Left lobe of liver (tissue), 2 donors: ENCODE results near the gene DOK6. TPM values are rescaled to one million over a fixed set of nuclear protein-coding genes. Genes with fewer than 3 reads are reported as not detected.
A peak's percentile ranks its signal among the peaks of the same experiment; 100 is the strongest.

Source experiments
- ATAC-seq: fragments of 200-7000 bp; cut with Tn5 transposase; one replicate; pipeline ENCODE4 v1.9.1; 2020; ENCODE audit warnings: mild to moderate bottlenecking, moderate library complexity
- DNase-seq: peaks from one replicate; pipeline ENCODE4 v3.0.0-alpha.2; 2020; ENCODE audit warnings: low spot score
- total RNA-seq: library from RNA; stranded (reverse); gene quantifications from one replicate; pipeline ENCODE4 v1.2.1, GENCODE V29; 2021
- donor health status: DM: no; HTN: no; CAD: no; lungs with moderate emphysema.
- donor health status: DM: no; HTN: yes; CAD: no.

Gene DOK6
- total RNA-seq, 1 donor from 2014 or later = 2.4 TPM

GRCh38 chr18:69529151-69529550, 128.5 kb downstream of the DOK6 start:
- no peak for ATAC-seq
- no peak for DNase-seq

- DNase-seq = no peak
- no peak for ATAC-seq
Measured at GRCh38 chr18:69531973-69532372, 131.3 kb downstream of the DOK6 start.

- ATAC-seq (no peak), DNase-seq (no peak)
Measured at GRCh38 chr18:69537183-69537582, 136.5 kb downstream of the DOK6 start.

GRCh38 chr18:69538849-69539248, 138.2 kb downstream of the DOK6 start:
- ATAC-seq (no peak), DNase-seq (no peak)

GRCh38 chr18:69539404-69539803, 138.7 kb downstream of the DOK6 start:
- ATAC-seq (no peak), DNase-seq (no peak)

- DNase-seq (no peak), ATAC-seq (no peak)
Measured at GRCh38 chr18:69556228-69556627, 155.5 kb downstream of the DOK6 start.

- DNase-seq = no peak
- no peak for ATAC-seq
Measured at GRCh38 chr18:69557282-69557681, 156.6 kb downstream of the DOK6 start.

GRCh38 chr18:69558052-69558451, 157.4 kb downstream of the DOK6 start:
- ATAC-seq (no peak), DNase-seq (no peak)

GRCh38 chr18:69559604-69560003, 158.9 kb downstream of the DOK6 start:
- DNase-seq (no peak), ATAC-seq (no peak)

- DNase-seq (no peak), ATAC-seq (no peak)
Measured at GRCh38 chr18:69564602-69565001, 163.9 kb downstream of the DOK6 start.

GRCh38 chr18:69567813-69568488, 167.3 kb downstream of the DOK6 start:
- no peak for ATAC-seq
- no peak for DNase-seq

- DNase-seq (no peak), ATAC-seq (no peak)
Measured at GRCh38 chr18:69569133-69569532, 168.4 kb downstream of the DOK6 start.

GRCh38 chr18:69574401-69574800, 173.7 kb downstream of the DOK6 start:
- ATAC-seq = no peak

GRCh38 chr18:69580107-69580506, 179.4 kb downstream of the DOK6 start:
- ATAC-seq (peak; percentile 26), DNase-seq (no peak)

More at GRCh38 chr18:69574401-69574800, 173.7 kb downstream of the DOK6 start:
- DNase-seq = no peak

- ATAC-seq = no peak
- DNase-seq = no peak
Measured at GRCh38 chr18:69584429-69584828, 183.7 kb downstream of the DOK6 start.

- DNase-seq = no peak
- no peak for ATAC-seq
Measured at GRCh38 chr18:69585696-69586095, 185.0 kb downstream of the DOK6 start.

- no peak for DNase-seq
- no peak for ATAC-seq
Measured at GRCh38 chr18:69586537-69586936, 185.8 kb downstream of the DOK6 start.

- no peak for ATAC-seq
- DNase-seq = no peak
Measured at GRCh38 chr18:69588301-69588700, 187.6 kb downstream of the DOK6 start.

- ATAC-seq (no peak), DNase-seq (no peak)
Measured at GRCh38 chr18:69590150-69590549, 189.5 kb downstream of the DOK6 start.

GRCh38 chr18:69596345-69596744, 195.7 kb downstream of the DOK6 start:
- ATAC-seq = no peak
- no peak for DNase-seq

GRCh38 chr18:69597561-69597960, 196.9 kb downstream of the DOK6 start:
- ATAC-seq (no peak), DNase-seq (no peak)

- ATAC-seq (no peak), DNase-seq (no peak)
Measured at GRCh38 chr18:69599377-69599776, 198.7 kb downstream of the DOK6 start.

- ATAC-seq (no peak), DNase-seq (no peak)
Measured at GRCh38 chr18:69612242-69612641, 211.6 kb downstream of the DOK6 start.
